ENCODE data around the gene VPS13D. TPM values are rescaled to one million over a fixed set of nuclear protein-coding genes. Genes with fewer than 3 reads are reported as not detected.

The VPS13D gene
- total RNA-seq, 4 donors from 2014 or later: 60.9 to 91.6 (median 71.6) TPM

- intact Hi-C loops (cut with DNase I; ENCODE audit: low total_unique reads): no loop called here
- Histone ChIP-seq H3K4me1 (peaks cover 15 to 19% of the 10 kb centered on the region in 2 donors), H3K4me3 (no peak overlapping the region), H3K27me3 (no peaks in the 10 kb centered on the region), H3K36me3 (no peaks in the 10 kb centered on the region), H3K27ac (peak overlapping the region; percentile 70 to 83 (median 80)), H3K9me3 (no peaks in the 10 kb centered on the region)
- TF ChIP-seq POLR2A (IDR thresholded peaks at IDR 0.05) (no peak), CTCF (IDR thresholded peaks at IDR 0.05 in 4 of 5, conservative IDR thresholded peaks at IDR 0.05 in 1 of 5) (no peak)
- peak; percentile 75 to 94 for DNase-seq
- ATAC-seq: peak; percentile 90 to 95
- in situ Hi-C loops (cut with MboI; ENCODE audit: low sequenced_read_pairs in 4 of 4): no loop called here
These were observed 295.7 kb downstream of the VPS13D start for GRCh38 chr1:12525311-12526181.

- Histone ChIP-seq H3K27me3 (no peaks in the 10 kb centered on the region), H3K36me3 (no peaks in the 10 kb centered on the region), H3K4me3 (no peak overlapping the region), H3K9me3 (no peaks in the 10 kb centered on the region), H3K27ac (no peak overlapping the region), H3K4me1 (peaks cover 15 to 19% of the 10 kb centered on the region in 2 donors)
- in situ Hi-C loops (cut with MboI; ENCODE audit: low sequenced_read_pairs in 4 of 4): no loop called here
- TF ChIP-seq CTCF (IDR thresholded peaks at IDR 0.05 in 4 of 5, conservative IDR thresholded peaks at IDR 0.05 in 1 of 5) (no peak), POLR2A (IDR thresholded peaks at IDR 0.05) (no peak)
- DNase-seq (no peak), ATAC-seq (no peak)
- intact Hi-C loops (cut with DNase I; ENCODE audit: low total_unique reads): no loop called here
These were observed 297.7 kb downstream of the VPS13D start for GRCh38 chr1:12527564-12527963.

- H3K4me3 ChIP-seq: no peak overlapping the region
- H3K4me1 ChIP-seq: peaks cover 15 to 19% of the 10 kb centered on the region in 2 donors
- peak; percentile 13 to 17 for ATAC-seq
- peak in 1 of 2 donors; percentile 71 for DNase-seq
- no peaks in the 10 kb centered on the region for H3K36me3 ChIP-seq
- H3K27me3 ChIP-seq: no peaks in the 10 kb centered on the region
- H3K9me3 ChIP-seq: no peaks in the 10 kb centered on the region
- TF ChIP-seq POLR2A (IDR thresholded peaks at IDR 0.05): no peak
- TF ChIP-seq CTCF (IDR thresholded peaks at IDR 0.05 in 4 of 5, conservative IDR thresholded peaks at IDR 0.05 in 1 of 5): no peak
- peak overlapping the region in 3 of 4 donors; percentile 18 to 53 (median 44) for H3K27ac ChIP-seq
- in situ Hi-C loops (cut with MboI; ENCODE audit: low sequenced_read_pairs in 4 of 4) (no loop called here), intact Hi-C loops (cut with DNase I; ENCODE audit: low total_unique reads) (no loop called here)
These were observed 298.4 kb downstream of the VPS13D start for GRCh38 chr1:12528021-12528852.

GRCh38 chr1:12529640-12530174 is 299.9 kb downstream of the VPS13D start:
- TF ChIP-seq CTCF (IDR thresholded peaks at IDR 0.05 in 4 of 5, conservative IDR thresholded peaks at IDR 0.05 in 1 of 5): no peak
- no peak for TF ChIP-seq POLR2A (IDR thresholded peaks at IDR 0.05)
- DNase-seq (no peak), ATAC-seq (no peak)
- Histone ChIP-seq H3K9me3 (no peaks in the 10 kb centered on the region), H3K4me3 (no peak overlapping the region), H3K27me3 (no peaks in the 10 kb centered on the region), H3K36me3 (no peaks in the 10 kb centered on the region), H3K27ac (no peak overlapping the region), H3K4me1 (peaks cover 15 to 19% of the 10 kb centered on the region in 2 donors)
- in situ Hi-C loops (cut with MboI; ENCODE audit: low sequenced_read_pairs in 4 of 4) (no loop called here), intact Hi-C loops (cut with DNase I; ENCODE audit: low total_unique reads) (no loop called here)
